ENCODE data around the gene MARCO.
"Not testable (repeated sequence)": the region's sequence is repeated elsewhere in the genome, so short reads cannot be mapped to it uniquely, and the experiment has no call there.

The MARCO gene

GRCh38 chr2:118974103-118974993, 32.4 kb downstream of the MARCO start:
- no peak for DNase-seq (ENCODE audit: low read depth)

GRCh38 chr2:118975133-118975532, 33.1 kb downstream of the MARCO start:
- no peak for DNase-seq (ENCODE audit: low read depth)

- no peak for DNase-seq (ENCODE audit: low read depth)
Observed at GRCh38 chr2:118978064-118978463, 36.1 kb downstream of the MARCO start.

GRCh38 chr2:118979152-118979861, 37.3 kb downstream of the MARCO start:
- DNase-seq (ENCODE audit: low read depth) = no peak

- DNase-seq (ENCODE audit: low read depth) = no peak
Observed at GRCh38 chr2:118980022-118980421, 38.0 kb downstream of the MARCO start.

- no peak for DNase-seq (ENCODE audit: low read depth)
Observed at GRCh38 chr2:118980573-118980972, 38.6 kb downstream of the MARCO start.

- no peak for DNase-seq (ENCODE audit: low read depth)
Observed at GRCh38 chr2:118981632-118982031, 39.6 kb downstream of the MARCO start.

- DNase-seq (ENCODE audit: low read depth) = no peak
Observed at GRCh38 chr2:118982039-118982438, 40.0 kb downstream of the MARCO start.

GRCh38 chr2:118983133-118983532, 41.1 kb downstream of the MARCO start:
- DNase-seq (ENCODE audit: low read depth) = no peak

GRCh38 chr2:118983915-118984314, 41.9 kb downstream of the MARCO start:
- DNase-seq (ENCODE audit: low read depth) = no peak

- no peak for DNase-seq (ENCODE audit: low read depth)
Observed at GRCh38 chr2:118986738-118987137, 44.7 kb downstream of the MARCO start.

- no peak for DNase-seq (ENCODE audit: low read depth)
Observed at GRCh38 chr2:118987886-118988285, 45.9 kb downstream of the MARCO start.

GRCh38 chr2:118988706-118989105, 46.7 kb downstream of the MARCO start:
- no peak for DNase-seq (ENCODE audit: low read depth)

GRCh38 chr2:118989481-118989880, 47.5 kb downstream of the MARCO start:
- no peak for DNase-seq (ENCODE audit: low read depth)

GRCh38 chr2:118990757-118991545, 49.0 kb downstream of the MARCO start:
- no peak for DNase-seq (ENCODE audit: low read depth)

GRCh38 chr2:118991554-118991953, 49.6 kb downstream of the MARCO start:
- no peak for DNase-seq (ENCODE audit: low read depth)

GRCh38 chr2:118992740-118993391, 50.9 kb downstream of the MARCO start:
- no peak for DNase-seq (ENCODE audit: low read depth)

GRCh38 chr2:118993392-118993752, 51.4 kb downstream of the MARCO start:
- DNase-seq (ENCODE audit: low read depth) = no peak

- DNase-seq (ENCODE audit: low read depth) = no peak
Observed at GRCh38 chr2:118994172-118994700, 52.2 kb downstream of the MARCO start.

GRCh38 chr2:118994778-118995177, 52.8 kb downstream of the MARCO start:
- DNase-seq (ENCODE audit: low read depth) = no peak

GRCh38 chr2:119003856-119004255, 61.9 kb downstream of the MARCO start:
- DNase-seq (ENCODE audit: low read depth) = not testable (repeated sequence)

GRCh38 chr2:119004602-119005001, 62.6 kb downstream of the MARCO start:
- no peak for DNase-seq (ENCODE audit: low read depth)

Data from activated T-helper 1 cell treated with Interleukin-2 at 50 U/mL for 16 hours (primary cell).